Keratinocyte (primary cell): ENCODE measurements around the gene CLIP4.
"Not testable (repeated sequence)": the region's sequence is repeated elsewhere in the genome, so short reads cannot be mapped to it uniquely, and the experiment has no call there.

Source experiments
- EZH2 ChIP-seq: IDR thresholded peaks from one replicate; pipeline ENCODE4 v1.6.1; 2012; ENCODE audit warnings: inconsistent platforms, mild to moderate bottlenecking, low read length, moderate library complexity
- TF ChIP-seq, protein P1 (sequence below), 3 experiments: IDR thresholded peaks in 1 of 3; conservative IDR thresholded peaks in 1 of 3; optimal IDR thresholded peaks in 1 of 3; 2 replicates in 2 of 3; 3 replicates in 1 of 3; pipeline versions ENCODE3 to v1.5.1; 2011; ENCODE audit warnings: low read length in 3 of 3, mild to moderate bottlenecking in 3 of 3, moderate library complexity in 2 of 3, control low read depth in 1 of 3, inconsistent platforms in 1 of 3; ENCODE audit not compliant: insufficient read depth in 2 of 3; ENCODE audit errors: extremely low read depth in 1 of 3

DNA sequence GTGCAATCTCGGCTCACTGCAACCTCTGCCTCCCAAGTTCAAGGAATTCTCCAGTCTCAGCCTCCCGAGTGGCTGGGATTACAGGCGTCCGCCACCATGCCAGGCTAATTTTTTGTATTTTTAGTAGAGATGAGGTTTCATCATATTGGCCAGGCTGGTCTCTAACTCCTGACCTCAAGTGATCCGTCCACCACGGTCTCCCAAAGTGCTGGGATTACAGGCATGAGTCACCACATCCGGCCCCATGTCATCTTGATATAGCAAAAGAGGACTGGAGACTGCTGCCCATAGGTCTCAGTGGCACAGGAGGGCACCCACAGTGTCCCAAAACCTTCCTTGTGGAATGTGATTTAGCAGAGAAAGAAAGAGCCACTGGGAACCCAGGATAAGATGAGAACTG, 24.9 kb upstream of the CLIP4 start:
- TF ChIP-seq, protein P1, sequence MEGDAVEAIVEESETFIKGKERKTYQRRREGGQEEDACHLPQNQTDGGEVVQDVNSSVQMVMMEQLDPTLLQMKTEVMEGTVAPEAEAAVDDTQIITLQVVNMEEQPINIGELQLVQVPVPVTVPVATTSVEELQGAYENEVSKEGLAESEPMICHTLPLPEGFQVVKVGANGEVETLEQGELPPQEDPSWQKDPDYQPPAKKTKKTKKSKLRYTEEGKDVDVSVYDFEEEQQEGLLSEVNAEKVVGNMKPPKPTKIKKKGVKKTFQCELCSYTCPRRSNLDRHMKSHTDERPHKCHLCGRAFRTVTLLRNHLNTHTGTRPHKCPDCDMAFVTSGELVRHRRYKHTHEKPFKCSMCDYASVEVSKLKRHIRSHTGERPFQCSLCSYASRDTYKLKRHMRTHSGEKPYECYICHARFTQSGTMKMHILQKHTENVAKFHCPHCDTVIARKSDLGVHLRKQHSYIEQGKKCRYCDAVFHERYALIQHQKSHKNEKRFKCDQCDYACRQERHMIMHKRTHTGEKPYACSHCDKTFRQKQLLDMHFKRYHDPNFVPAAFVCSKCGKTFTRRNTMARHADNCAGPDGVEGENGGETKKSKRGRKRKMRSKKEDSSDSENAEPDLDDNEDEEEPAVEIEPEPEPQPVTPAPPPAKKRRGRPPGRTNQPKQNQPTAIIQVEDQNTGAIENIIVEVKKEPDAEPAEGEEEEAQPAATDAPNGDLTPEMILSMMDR (optimal IDR thresholded peaks at IDR 0.05 in 1 of 3, IDR thresholded peaks at IDR 0.05 in 1 of 3, conservative IDR thresholded peaks at IDR 0.05 in 1 of 3; ENCODE audit: extremely low read depth in 1 of 3, insufficient read depth in 2 of 3, low read length in 3 of 3) = not testable (repeated sequence)
- TF ChIP-seq EZH2 = not testable (repeated sequence)
